HG02870 (cell line): Measurements from ENCODE around the gene EXOC3L2.
"Not testable (repeated sequence)": the region's sequence is repeated elsewhere in the genome, so short reads cannot be mapped to it uniquely, and the experiment has no call there.

Experiments used
- ATAC-seq: cut with Tn5 transposase; IDR thresholded peaks from one replicate; pipeline ENCODE4 v1.9.1; 2021; ENCODE audit warnings: mild to moderate bottlenecking, moderate library complexity; ENCODE audit not compliant: unreplicated experiment

EXOC3L2 gene

DNA sequence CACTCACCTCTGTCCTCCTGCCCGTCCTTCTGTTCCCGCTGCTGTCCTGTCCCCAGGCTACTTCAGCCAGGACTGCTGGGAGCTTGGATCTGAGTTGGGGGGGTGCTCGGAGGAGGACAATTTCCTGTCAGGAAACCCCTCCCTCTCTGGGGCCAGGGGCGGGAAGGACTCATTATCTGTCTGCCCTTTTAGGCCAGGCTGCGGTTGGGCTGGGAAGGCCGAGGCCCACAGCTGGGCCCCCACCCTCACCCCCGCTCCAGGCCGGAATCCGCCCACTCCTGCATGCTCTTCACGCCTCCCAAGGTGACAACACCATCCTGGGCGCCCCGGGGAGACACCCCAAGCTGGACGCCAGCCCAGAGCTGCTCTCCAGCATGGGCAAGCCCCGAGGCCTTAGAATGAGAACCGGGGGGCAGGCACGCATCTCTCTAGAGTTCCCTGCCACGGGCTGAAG, at the start of gene EXOC3L2:
EXOC3L2 (minus strand) TSS at position 74 of the 454 bp plus-strand sequence. CDS start 6,362 bp downstream, outside the sequence.
- no peak for ATAC-seq

DNA sequence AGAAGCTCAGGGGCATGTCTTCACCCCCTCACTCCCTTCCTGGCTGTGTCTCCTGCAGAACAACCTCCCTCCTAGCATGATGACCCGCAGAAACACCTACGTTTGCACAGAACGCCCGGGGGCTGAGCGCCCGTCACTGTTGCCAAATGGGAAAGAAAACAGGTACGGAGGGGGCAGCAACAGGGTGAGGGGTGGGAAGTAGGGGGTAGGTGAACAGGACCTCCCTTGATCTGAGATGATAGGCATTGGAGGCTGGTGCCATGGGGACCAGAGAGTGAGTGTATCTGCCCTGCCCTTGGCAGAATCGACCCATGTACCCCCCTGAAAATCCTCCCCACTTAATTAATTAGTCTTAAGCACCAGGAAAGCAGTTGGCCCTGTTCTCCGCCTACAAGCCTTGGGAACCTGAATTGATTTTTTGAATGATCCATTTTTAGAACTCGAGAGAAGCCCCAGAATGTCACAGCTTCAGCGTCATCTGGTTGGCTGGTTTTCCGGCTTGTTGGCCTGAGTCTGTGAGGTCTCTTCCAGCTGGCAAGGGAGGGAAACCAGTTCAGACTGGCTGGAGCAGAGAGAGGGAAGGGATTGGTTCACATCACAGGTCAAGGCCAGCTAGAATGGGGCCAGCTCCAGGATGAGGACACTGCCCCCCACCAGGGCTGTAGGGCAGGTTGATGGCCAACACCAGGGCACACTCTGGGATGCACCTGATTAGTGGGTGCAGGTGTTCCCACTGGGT, 49.3 kb upstream of the EXOC3L2 start:
- ATAC-seq: no peak

DNA sequence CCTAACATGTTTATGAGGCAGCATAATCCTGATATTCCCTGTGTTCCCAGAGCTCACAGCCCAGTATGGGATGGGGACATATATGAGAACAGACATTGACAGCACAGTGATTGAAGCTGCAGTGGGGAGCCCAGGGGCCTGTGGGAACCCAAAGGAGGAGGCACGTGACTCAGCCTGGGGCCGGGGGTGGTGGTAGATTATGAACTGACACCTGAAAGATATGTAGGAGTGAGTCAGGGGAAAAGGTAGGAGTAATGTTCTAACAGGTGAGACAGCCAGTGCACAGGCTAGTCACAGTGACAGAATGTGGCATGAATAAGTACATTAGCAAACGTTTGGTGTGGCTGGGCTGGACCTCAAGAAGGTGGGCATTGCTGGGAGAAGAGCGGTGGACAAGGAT, 48.5 kb upstream of the EXOC3L2 start:
- no peak for ATAC-seq

- ATAC-seq: no peak
Observed at GRCh38 chr19:45291834-45292233, 46.6 kb upstream of the EXOC3L2 start.

DNA sequence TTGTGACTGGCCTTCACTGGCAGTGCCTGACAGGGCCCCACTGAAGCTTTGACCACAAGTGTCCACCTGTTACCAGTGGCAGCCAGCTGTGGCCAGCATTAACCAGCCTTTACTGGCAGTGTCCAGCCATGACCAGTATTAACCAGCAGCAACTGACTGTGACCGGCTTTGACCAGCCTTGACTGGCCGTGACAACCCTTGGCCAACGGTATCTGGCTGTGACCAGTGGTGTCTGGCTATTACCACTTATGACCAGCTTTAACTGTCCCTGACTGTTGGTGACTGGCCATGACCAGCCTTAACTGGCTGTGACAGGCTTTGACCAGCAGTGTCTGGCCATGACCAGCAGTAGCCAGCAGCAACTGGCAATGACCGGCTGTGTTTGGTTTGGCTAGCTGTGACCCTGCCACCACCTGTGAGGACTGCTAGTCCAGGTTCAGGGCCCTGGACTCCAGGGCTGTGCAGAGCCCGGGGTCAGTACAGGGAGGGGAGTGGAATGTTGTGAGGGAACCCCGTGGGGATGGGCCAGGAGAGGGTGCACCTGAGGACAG, 45.2 kb upstream of the EXOC3L2 start:
- ATAC-seq: no peak

DNA sequence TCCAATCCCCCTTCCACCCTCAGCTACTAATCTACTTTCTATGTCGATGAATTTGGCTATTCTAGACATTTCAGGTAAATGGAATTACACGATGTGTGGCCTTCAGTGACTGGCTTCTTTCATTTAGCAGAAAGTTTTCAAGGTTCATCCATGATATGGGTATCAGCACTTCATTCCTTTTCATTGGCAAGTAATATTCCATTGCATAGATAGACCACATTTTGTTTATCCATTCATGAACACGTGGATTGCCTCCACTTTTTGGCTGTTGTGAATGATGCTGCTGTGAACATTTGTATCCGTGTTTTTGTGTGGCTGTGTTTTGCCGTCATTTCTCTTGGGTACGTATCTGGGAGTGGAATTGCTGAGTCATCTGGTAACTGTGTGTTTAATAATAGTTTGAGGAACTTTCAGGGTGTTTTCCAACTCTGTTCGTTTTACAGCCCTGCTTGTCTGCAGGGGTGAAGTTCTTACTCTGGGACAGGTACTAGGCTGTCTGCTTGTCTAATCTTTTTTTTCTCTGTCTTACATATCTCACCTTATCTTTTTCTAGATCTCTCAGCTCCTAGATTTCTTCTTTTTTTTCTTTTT, 38.3 kb upstream of the EXOC3L2 start:
- no peak for ATAC-seq

DNA sequence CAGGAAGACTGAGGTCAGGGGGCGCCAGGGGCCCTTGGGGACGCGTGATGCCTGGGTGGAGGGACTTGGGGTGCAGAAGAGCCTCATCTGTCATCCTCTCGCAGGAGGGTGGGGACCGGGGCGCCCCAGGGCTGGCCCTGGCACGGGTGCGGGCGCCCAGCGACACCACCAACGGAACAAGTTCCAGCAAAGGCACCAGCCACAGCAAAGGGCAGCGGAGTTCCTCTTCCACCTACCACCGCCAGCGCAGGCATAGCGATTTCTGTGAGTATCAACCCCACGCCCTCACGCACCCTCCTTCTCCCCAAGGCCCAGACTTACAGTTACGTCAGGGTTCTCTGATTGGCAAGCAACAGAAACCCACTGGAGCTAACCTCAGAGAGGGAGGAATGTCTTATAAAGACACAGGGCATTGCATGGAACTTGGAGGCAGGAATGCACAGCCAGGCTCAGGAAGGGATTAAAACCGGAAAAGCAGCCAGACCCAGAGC, 35.3 kb upstream of the EXOC3L2 start:
- ATAC-seq: no peak

- no peak for ATAC-seq
Observed at GRCh38 chr19:45279587-45280192, 34.5 kb upstream of the EXOC3L2 start.

DNA sequence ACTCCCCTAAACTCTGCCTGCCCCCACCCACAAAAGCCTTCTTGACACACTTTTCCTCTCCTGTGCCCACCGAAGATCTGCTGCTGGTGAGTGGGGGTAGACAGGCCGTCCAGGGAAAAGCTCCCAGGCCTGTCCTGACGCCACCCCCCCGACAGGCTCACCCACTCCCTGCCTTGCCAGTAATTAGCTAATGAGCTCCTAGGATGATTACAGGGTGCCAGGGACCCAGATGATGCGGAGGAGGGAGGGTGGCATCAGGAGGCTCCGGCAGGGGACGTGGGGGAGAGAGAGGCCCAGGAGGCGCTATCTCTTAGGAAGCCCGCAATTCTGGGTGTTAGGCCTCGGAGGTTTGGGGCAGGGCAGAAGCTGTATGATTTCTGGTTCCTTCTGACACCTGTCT, 32.9 kb upstream of the EXOC3L2 start:
- no peak for ATAC-seq

DNA sequence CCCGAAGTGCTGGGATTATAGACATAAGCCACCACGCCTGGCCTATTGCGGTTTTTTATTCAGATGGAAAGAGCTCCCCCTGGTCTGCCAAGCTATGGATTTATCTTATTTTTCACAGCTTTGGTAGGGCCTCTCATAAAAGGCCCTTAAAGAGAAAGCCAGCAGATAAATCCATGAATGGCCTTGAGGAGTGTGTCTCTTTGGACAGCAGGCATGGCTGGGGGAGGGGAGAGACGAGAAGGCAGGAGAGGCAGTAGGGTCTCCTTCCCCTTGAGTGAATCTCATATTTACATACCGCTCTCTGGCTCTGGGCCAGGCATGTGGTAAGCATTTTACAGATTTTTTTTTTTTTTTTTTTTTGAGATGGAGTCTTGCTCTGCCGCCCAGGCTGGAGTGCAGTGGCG, 31.1 kb upstream of the EXOC3L2 start:
- no peak for ATAC-seq

DNA sequence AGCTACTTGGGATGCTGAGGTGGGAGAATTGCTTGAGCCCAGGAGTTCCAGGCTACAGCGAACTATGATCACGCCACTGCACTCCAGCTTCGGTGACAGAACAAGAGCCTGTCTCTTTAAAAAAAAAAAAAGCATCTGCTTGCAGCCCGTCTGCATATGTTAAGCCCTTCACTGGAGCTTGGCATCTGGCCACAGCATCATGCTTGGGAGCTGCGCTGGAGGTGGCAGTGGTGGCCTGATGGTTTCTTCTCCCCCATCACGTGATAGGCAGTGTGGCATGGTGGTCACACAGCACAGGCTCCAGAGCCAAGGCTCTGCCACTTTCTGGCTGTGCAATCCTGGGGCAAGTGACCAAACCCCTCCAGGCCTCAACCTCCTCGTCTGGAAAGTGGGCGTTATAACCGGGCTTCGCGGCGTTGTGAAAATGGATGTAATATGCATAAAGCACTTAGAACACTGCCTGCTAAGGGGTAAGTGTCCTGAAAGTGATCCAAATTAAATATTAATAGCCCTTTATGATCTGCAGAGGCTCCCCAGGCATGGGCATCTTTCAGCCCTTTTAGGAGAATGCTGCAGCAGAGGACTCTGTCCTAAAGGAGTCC, 30.3 kb upstream of the EXOC3L2 start:
- ATAC-seq: no peak

DNA sequence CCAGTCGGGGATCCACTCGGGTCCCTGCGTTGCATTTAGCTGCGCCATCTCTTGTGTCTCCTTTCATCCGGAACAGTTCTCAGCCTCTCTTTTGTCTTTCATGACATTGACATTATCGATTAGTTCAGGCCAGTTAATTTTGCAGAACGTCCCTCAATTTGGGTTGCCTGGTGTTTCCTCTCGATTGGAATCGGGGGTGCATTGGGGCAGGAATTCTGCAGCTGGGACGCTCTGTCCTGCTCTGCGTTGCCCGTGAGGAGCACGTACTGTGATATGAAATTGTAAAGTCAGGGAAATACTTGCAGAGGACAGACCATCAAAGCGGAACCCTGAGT, 28.3 kb upstream of the EXOC3L2 start:
- ATAC-seq: no peak

DNA sequence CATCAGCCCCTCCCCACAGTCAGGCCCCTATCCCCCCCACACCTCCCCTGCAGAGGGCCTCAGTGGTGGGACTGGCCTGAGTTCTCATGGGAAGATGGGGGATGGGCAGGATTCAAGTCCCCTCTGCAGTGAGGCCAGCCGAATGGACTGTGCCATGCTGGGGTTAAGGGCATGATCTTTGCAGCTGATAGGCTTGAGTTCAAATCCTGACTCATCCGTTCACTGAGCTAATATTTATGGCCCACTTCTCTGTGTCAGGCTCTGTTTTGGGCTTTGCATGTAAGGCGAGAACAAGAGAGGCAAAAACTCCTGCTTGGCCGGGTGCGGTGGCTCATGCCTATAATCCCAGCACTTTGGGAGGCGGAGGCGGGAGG, 26.5 kb upstream of the EXOC3L2 start:
- ATAC-seq: no peak

GRCh38 chr19:45271098-45271734, 26.0 kb upstream of the EXOC3L2 start:
- ATAC-seq: no peak

DNA sequence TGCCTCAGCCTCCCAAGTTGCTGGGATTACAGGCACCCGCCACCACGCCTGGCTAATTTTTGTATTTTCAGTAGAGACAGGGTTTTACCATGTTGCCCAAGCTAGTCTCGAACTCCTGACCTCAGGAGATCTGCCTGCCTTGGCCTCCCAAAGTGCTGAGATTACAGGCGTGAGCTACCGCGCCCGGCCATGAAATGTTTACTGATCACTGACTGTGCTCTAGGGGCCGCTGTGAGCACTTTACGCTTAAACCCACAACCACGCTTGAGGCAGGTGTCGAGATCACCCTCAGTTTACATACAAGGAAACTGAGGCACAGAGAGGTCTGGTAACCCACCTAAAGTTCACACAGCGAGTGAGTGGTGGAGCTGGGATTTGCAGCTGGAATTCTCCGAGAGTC, 24.7 kb upstream of the EXOC3L2 start:
- not testable (repeated sequence) for ATAC-seq

DNA sequence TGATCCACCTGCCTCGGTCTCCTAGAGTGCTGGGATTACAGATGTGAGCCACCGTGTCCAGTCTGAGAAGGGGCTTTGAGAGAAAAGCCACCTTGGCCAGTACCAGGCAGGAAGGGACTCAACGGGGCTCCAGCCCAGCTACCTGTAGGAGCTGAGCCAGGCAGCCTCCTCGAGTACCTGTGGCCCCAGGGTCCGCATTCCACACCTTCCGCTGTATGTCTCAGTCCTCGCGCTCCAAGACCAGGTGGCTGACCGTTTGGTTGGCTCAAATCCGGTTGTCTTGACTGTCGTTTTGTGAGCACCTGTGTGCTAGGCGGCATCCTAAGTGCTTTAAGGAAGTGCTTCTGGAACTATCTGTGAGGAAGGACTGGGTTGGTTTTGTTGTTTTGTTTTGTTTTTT, 22.1 kb upstream of the EXOC3L2 start:
- ATAC-seq: no peak

DNA sequence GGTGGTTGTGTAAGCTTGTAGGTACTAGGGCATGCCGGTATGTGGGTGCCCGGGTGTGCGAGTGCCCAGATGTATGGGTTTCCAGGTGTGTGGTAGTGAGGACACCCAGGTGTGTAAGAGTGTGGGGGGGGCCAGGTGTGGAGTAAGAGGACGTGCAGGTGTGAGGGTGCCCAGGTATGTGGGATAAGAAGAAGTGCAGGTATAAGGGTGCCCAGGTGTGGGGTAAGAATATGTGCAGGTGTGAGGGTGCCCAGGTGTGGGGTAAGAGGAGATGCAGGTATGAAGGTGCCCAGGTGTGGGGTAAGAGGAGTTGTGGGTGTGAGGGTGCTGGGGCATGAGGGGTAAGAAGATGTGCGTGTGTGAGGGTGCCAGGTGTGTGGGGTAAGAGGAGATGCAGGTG, 20.2 kb upstream of the EXOC3L2 start:
- ATAC-seq: no peak

DNA sequence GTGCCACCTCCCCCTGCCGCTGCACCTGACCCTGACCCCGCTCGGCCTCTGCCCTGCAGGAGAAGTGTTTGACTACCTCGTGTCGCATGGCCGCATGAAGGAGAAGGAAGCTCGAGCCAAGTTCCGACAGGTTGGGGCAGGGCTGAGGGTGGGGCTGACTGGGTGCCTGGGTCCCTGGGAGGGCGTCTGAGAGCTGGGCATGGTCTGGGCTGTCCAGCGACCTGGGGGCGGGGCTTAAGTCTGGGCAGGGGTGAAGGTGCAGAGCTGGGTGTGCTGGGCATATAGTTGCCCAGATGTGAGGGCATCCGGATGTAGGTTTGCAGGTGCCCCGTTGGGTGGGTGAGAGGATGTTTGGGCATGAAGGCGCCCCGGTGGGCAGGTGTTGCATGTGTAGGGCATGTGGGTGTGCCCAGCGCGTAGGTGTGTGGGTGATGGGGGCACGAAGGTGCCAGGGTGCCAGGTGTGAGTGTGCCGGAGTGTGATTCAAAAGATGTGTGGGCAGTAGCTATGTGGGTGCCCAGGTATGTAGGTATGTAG, 19.6 kb upstream of the EXOC3L2 start:
- no peak for ATAC-seq

GRCh38 chr19:45263013-45263412, 17.8 kb upstream of the EXOC3L2 start:
- no peak for ATAC-seq

- ATAC-seq: no peak
Observed at GRCh38 chr19:45262570-45262969, 17.4 kb upstream of the EXOC3L2 start.

GRCh38 chr19:45258862-45259261, 13.7 kb upstream of the EXOC3L2 start:
- no peak for ATAC-seq
